ENCODE measurements around the gene ATG14.

Gene ATG14

DNA sequence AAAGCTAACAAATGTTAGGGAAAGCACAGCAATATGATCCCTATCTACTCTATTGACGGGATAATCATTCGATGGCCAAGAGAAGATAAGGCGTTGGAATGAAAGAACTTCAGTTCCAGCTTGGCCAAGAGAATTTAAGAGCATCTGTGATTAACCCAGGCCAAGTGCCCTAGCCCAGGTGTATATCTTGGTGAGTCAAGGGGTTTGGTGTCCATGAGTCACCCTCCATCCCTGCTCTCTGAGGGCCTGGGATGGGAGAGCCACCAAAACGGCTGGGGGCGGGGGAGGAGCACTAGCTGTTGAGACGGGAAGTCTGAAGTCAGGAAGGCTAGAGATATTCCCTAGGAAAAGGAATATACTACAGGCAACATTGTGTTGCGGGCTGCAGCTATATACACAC is 15.8 kb upstream of the ATG14 start:
- no peak overlapping the region for H2BK12ac ChIP-seq (ENCODE audit: low read length in 2 of 2)

DNA sequence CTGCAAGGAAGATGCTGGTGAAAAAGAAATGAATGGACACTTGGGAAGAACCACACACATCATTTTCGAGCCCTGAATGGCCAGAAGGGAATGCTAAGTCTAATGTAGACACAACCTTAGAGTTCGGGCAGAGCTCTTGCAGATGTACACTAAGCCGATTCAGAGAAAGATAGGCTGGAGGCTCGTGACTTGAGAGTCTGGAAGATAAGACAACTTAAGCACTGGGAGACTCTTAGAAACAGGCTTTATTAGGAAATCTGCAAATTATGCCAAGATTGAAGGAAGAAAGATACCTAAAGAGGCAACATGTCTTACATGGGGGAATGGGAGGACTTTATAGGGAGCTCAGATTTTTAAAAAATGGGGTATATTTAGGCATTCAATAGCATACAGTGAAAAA is 15.3 kb upstream of the ATG14 start:
- H2BK15ac ChIP-seq (ENCODE audit: low read depth, poor library complexity, severe bottlenecking): no peak overlapping the region
- H4K91ac ChIP-seq (ENCODE audit: low read length): no peak overlapping the region
- peaks cover 0 to 5% of the 10 kb centered on the region in 2 experiments for H3K27me3 ChIP-seq (ENCODE audit: control insufficient read depth in 1 of 2, insufficient read depth in 1 of 2, low read length in 2 of 2)
- no peaks in the 10 kb centered on the region for H3K79me1 ChIP-seq (replicated peaks; ENCODE audit: low read length, poor library complexity, severe bottlenecking)
- no peak overlapping the region for H3K18ac ChIP-seq (ENCODE audit: low read depth in 1 of 2, low read length in 2 of 2)
- H2BK120ac ChIP-seq (ENCODE audit: low read depth, low read length): no peak overlapping the region
- 85% methylated on average over 4 of the region's 4 CpGs for WGBS
- no peaks in the 10 kb centered on the region for H3K9me3 ChIP-seq (ENCODE audit: control insufficient read depth, low read length)
- no peak overlapping the region for H4K8ac ChIP-seq (ENCODE audit: low read length)
- H3K14ac ChIP-seq (ENCODE audit: low read length in 2 of 2): no peak overlapping the region
- no peak overlapping the region for H3K4me2 ChIP-seq (ENCODE audit: low read length, poor library complexity, severe bottlenecking)
- no peak overlapping the region for H2BK12ac ChIP-seq (ENCODE audit: low read length in 2 of 2)
- no peak overlapping the region for H3K27ac ChIP-seq (ENCODE audit: low read length, poor library complexity, severe bottlenecking)
- H2BK5ac ChIP-seq (ENCODE audit: low read depth, low read length, poor library complexity, severe bottlenecking): no peak overlapping the region
- no peak overlapping the region for H2AK5ac ChIP-seq (ENCODE audit: low read length, severe bottlenecking)
- no peaks in the 10 kb centered on the region for H3K36me3 ChIP-seq (ENCODE audit: control insufficient read depth in 1 of 2, insufficient read depth in 2 of 2, low read depth in 1 of 2, low read length in 2 of 2)
- H2AFZ ChIP-seq (ENCODE audit: low read depth, low read length): no peak overlapping the region
- peaks cover 2% of the 10 kb centered on the region for H3K4me1 ChIP-seq (ENCODE audit: control insufficient read depth, insufficient read depth, low read depth, low read length)
- no peak overlapping the region for H3K23ac ChIP-seq (ENCODE audit: low read length in 2 of 2)
- H3K9ac ChIP-seq (ENCODE audit: low read length): no peak overlapping the region
- no peak for DNase-seq
- no peak overlapping the region for H3K4me3 ChIP-seq (ENCODE audit: insufficient read depth in 1 of 2, low read depth in 1 of 2, low read length in 2 of 2)
- no peak overlapping the region for H3K4ac ChIP-seq (ENCODE audit: low read depth in 1 of 2, low read length in 2 of 2)

More for the DNA sequence above, 15.8 kb upstream of the ATG14 start:
- Histone ChIP-seq H3K79me1 (replicated peaks; ENCODE audit: low read length, poor library complexity, severe bottlenecking) (no peaks in the 10 kb centered on the region), H3K9me3 (ENCODE audit: control insufficient read depth, low read length) (no peaks in the 10 kb centered on the region), H2BK120ac (ENCODE audit: low read depth, low read length) (no peak overlapping the region), H3K27ac (ENCODE audit: low read length, poor library complexity, severe bottlenecking) (no peak overlapping the region), H4K8ac (ENCODE audit: low read length) (no peak overlapping the region), H3K27me3 (ENCODE audit: control insufficient read depth in 1 of 2, insufficient read depth in 1 of 2, low read length in 2 of 2) (peaks cover 0 to 5% of the 10 kb centered on the region in 2 experiments), H3K18ac (ENCODE audit: low read depth in 1 of 2, low read length in 2 of 2) (no peak overlapping the region), H3K4me2 (ENCODE audit: low read length, poor library complexity, severe bottlenecking) (no peak overlapping the region), H2AFZ (ENCODE audit: low read depth, low read length) (no peak overlapping the region), H3K23ac (ENCODE audit: low read length in 2 of 2) (no peak overlapping the region), H3K4ac (ENCODE audit: low read depth in 1 of 2, low read length in 2 of 2) (no peak overlapping the region), H3K14ac (ENCODE audit: low read length in 2 of 2) (peak overlapping the region in 1 of 2 experiments; percentile 41), H2AK5ac (ENCODE audit: low read length, severe bottlenecking) (no peak overlapping the region), H3K4me3 (ENCODE audit: insufficient read depth in 1 of 2, low read depth in 1 of 2, low read length in 2 of 2) (no peak overlapping the region), H3K36me3 (ENCODE audit: control insufficient read depth in 1 of 2, insufficient read depth in 2 of 2, low read depth in 1 of 2, low read length in 2 of 2) (no peaks in the 10 kb centered on the region), H2BK5ac (ENCODE audit: low read depth, low read length, poor library complexity, severe bottlenecking) (no peak overlapping the region), H4K91ac (ENCODE audit: low read length) (no peak overlapping the region), H3K9ac (ENCODE audit: low read length) (no peak overlapping the region), H3K4me1 (ENCODE audit: control insufficient read depth, insufficient read depth, low read depth, low read length) (peaks cover 2% of the 10 kb centered on the region), H2BK15ac (ENCODE audit: low read depth, poor library complexity, severe bottlenecking) (no peak overlapping the region)
- 79% methylated on average over 4 of the region's 7 CpGs for WGBS
- DNase-seq: no peak

DNA sequence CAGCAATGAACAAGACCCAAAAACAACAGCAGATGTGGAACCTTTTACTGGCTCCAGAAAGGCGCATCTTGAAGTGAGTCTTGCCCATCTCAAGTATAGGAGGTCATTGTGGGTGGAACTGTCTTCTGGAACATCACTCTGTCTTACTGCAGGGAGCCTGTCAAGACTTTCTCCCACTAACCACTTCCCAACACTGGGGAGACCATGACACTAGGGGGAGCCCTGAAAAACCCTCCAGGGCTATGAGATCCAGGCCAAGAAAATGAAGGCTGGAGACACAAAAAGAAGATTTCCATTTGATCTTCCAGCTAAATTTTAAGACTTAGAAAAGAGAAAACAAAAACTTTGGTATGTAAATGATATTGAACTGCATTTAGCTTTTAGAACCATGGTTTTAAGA is 13.5 kb upstream of the ATG14 start:
- no peak overlapping the region for H4K91ac ChIP-seq (ENCODE audit: low read length)
- H3K9me3 ChIP-seq (ENCODE audit: control insufficient read depth, low read length): no peaks in the 10 kb centered on the region
- peaks cover 0 to 5% of the 10 kb centered on the region in 2 experiments for H3K27me3 ChIP-seq (ENCODE audit: control insufficient read depth in 1 of 2, insufficient read depth in 1 of 2, low read length in 2 of 2)
- 86% methylated on average over 1 of the region's 1 CpG for WGBS
- H3K4ac ChIP-seq (ENCODE audit: low read depth in 1 of 2, low read length in 2 of 2): no peak overlapping the region
- H3K4me3 ChIP-seq (ENCODE audit: insufficient read depth in 1 of 2, low read depth in 1 of 2, low read length in 2 of 2): no peak overlapping the region
- no peak overlapping the region for H3K4me2 ChIP-seq (ENCODE audit: low read length, poor library complexity, severe bottlenecking)
- H2BK120ac ChIP-seq (ENCODE audit: low read depth, low read length): no peak overlapping the region
- H3K36me3 ChIP-seq (ENCODE audit: control insufficient read depth in 1 of 2, insufficient read depth in 2 of 2, low read depth in 1 of 2, low read length in 2 of 2): no peaks in the 10 kb centered on the region
- H3K79me1 ChIP-seq (replicated peaks; ENCODE audit: low read length, poor library complexity, severe bottlenecking): no peaks in the 10 kb centered on the region
- H4K8ac ChIP-seq (ENCODE audit: low read length): no peak overlapping the region
- H2AFZ ChIP-seq (ENCODE audit: low read depth, low read length): no peak overlapping the region
- H3K18ac ChIP-seq (ENCODE audit: low read depth in 1 of 2, low read length in 2 of 2): no peak overlapping the region
- H2BK5ac ChIP-seq (ENCODE audit: low read depth, low read length, poor library complexity, severe bottlenecking): no peak overlapping the region
- no peak overlapping the region for H2AK5ac ChIP-seq (ENCODE audit: low read length, severe bottlenecking)
- no peak overlapping the region for H3K14ac ChIP-seq (ENCODE audit: low read length in 2 of 2)
- no peak overlapping the region for H2BK15ac ChIP-seq (ENCODE audit: low read depth, poor library complexity, severe bottlenecking)
- peaks cover 2% of the 10 kb centered on the region for H3K4me1 ChIP-seq (ENCODE audit: control insufficient read depth, insufficient read depth, low read depth, low read length)
- no peak overlapping the region for H3K23ac ChIP-seq (ENCODE audit: low read length in 2 of 2)
- H2BK12ac ChIP-seq (ENCODE audit: low read length in 2 of 2): no peak overlapping the region
- H3K27ac ChIP-seq (ENCODE audit: low read length, poor library complexity, severe bottlenecking): no peak overlapping the region
- H3K9ac ChIP-seq (ENCODE audit: low read length): no peak overlapping the region
- no peak for DNase-seq

DNA sequence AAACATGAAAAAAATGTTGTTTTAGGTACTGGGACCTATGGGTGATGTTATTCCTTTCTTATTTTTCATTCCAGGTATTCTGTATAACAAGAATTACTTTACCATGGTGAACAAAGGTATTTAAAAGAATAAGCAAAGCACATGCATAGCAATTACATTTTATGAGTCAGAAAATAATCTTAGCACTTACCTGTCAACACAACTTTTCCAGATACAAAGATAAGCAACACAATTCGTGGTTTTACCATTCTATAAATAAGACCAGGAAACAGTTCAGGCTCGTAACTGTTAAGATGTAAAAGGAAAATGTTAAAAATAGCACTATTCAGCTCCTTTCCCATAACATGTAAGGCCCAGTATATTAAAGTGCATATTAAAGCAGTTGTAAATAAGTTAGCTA is 12.3 kb upstream of the ATG14 start:
- Histone ChIP-seq H3K14ac (ENCODE audit: low read length in 2 of 2) (no peak overlapping the region), H2BK120ac (ENCODE audit: low read depth, low read length) (no peak overlapping the region), H2BK15ac (ENCODE audit: low read depth, poor library complexity, severe bottlenecking) (no peak overlapping the region), H3K4me1 (ENCODE audit: control insufficient read depth, insufficient read depth, low read depth, low read length) (peaks cover 2% of the 10 kb centered on the region), H3K27ac (ENCODE audit: low read length, poor library complexity, severe bottlenecking) (no peak overlapping the region), H3K9ac (ENCODE audit: low read length) (no peak overlapping the region), H3K18ac (ENCODE audit: low read depth in 1 of 2, low read length in 2 of 2) (no peak overlapping the region), H3K36me3 (ENCODE audit: control insufficient read depth in 1 of 2, insufficient read depth in 2 of 2, low read depth in 1 of 2, low read length in 2 of 2) (no peaks in the 10 kb centered on the region), H2AK5ac (ENCODE audit: low read length, severe bottlenecking) (no peak overlapping the region), H2AFZ (ENCODE audit: low read depth, low read length) (no peak overlapping the region), H3K4me3 (ENCODE audit: insufficient read depth in 1 of 2, low read depth in 1 of 2, low read length in 2 of 2) (no peak overlapping the region), H2BK12ac (ENCODE audit: low read length in 2 of 2) (no peak overlapping the region), H3K23ac (ENCODE audit: low read length in 2 of 2) (no peak overlapping the region), H3K27me3 (ENCODE audit: control insufficient read depth in 1 of 2, insufficient read depth in 1 of 2, low read length in 2 of 2) (peaks cover 0 to 5% of the 10 kb centered on the region in 2 experiments), H3K4ac (ENCODE audit: low read depth in 1 of 2, low read length in 2 of 2) (no peak overlapping the region), H3K9me3 (ENCODE audit: control insufficient read depth, low read length) (no peaks in the 10 kb centered on the region), H4K91ac (ENCODE audit: low read length) (no peak overlapping the region), H3K79me1 (replicated peaks; ENCODE audit: low read length, poor library complexity, severe bottlenecking) (no peaks in the 10 kb centered on the region), H4K8ac (ENCODE audit: low read length) (no peak overlapping the region), H3K4me2 (ENCODE audit: low read length, poor library complexity, severe bottlenecking) (no peak overlapping the region), H2BK5ac (ENCODE audit: low read depth, low read length, poor library complexity, severe bottlenecking) (no peak overlapping the region)
- no peak for DNase-seq
- WGBS: no CpG with 5 or more reads among the region's 2 CpGs
